ENCODE measurements around the gene TGFBRAP1. TPM values are rescaled to one million over a fixed set of nuclear protein-coding genes. Genes with fewer than 3 reads are reported as not detected.
A peak's percentile ranks its signal among the peaks of the same experiment; 100 is the strongest.

TGFBRAP1 gene
- total RNA-seq, 4 donors from 2014 or later = 28.3 to 31.5 (median 29.7) TPM

DNA sequence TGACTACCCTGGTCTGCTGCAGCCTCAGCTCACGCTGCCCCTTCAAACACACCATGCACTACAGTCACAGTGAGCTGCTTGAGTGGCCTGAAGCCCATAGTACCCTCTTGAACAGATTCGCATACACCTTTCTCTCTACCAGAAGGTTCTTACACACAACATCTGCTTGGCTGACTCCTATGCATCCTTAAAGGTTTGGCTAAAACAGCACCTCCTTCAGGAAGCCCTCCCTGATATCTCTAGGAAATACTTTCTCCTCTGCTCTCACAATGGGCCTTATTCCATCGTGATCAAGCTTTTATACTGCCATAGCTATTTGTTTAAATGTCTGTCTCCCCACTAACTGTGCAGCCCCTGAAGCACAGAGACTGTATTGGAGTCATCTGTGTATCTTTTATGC, 31.5 kb downstream of the TGFBRAP1 start:
- H3K4me3 ChIP-seq = no peak overlapping the region

DNA sequence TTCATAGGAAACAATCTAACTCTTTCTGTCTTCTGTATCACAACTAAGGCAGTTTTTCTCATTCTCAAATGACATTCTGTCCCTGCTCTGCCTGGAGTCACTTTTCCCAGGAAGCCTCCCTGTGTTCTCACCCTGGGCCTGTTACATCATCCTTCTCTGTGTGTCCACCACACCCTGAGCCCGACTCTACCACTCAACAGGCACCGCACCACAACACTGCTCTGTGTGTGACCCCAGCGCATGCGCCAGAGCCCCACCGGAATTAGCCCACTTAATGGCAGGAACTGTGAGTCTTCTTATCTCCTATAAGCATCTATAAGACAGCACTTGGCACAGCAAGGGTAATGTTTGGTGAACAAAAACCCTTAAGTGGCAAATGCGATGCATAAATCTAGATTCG, 32.3 kb downstream of the TGFBRAP1 start:
- Histone ChIP-seq H3K27me3 (no peaks in the 10 kb centered on the region), H3K27ac (no peak overlapping the region), H3K4me3 (no peak overlapping the region), H3K36me3 (peaks cover 0 to 63% of the 10 kb centered on the region in 2 donors), H3K9me3 (no peaks in the 10 kb centered on the region), H3K4me1 (no peaks in the 10 kb centered on the region)
- 69 to 95% methylated on average over 4 to 6 of the region's 7 CpGs for WGBS, 2 donors (ENCODE audit: low coverage in 1 of 2)
- TF ChIP-seq, protein P1, sequence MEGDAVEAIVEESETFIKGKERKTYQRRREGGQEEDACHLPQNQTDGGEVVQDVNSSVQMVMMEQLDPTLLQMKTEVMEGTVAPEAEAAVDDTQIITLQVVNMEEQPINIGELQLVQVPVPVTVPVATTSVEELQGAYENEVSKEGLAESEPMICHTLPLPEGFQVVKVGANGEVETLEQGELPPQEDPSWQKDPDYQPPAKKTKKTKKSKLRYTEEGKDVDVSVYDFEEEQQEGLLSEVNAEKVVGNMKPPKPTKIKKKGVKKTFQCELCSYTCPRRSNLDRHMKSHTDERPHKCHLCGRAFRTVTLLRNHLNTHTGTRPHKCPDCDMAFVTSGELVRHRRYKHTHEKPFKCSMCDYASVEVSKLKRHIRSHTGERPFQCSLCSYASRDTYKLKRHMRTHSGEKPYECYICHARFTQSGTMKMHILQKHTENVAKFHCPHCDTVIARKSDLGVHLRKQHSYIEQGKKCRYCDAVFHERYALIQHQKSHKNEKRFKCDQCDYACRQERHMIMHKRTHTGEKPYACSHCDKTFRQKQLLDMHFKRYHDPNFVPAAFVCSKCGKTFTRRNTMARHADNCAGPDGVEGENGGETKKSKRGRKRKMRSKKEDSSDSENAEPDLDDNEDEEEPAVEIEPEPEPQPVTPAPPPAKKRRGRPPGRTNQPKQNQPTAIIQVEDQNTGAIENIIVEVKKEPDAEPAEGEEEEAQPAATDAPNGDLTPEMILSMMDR (IDR thresholded peaks at IDR 0.05) = no peak
- TF ChIP-seq EP300 (IDR thresholded peaks at IDR 0.05) = no peak
- no peak for TF ChIP-seq POLR2AphosphoS5 (IDR thresholded peaks at IDR 0.05)
- TF ChIP-seq POLR2A (IDR thresholded peaks at IDR 0.05) = no peak
- no peak for ATAC-seq

More for the DNA sequence above, 31.5 kb downstream of the TGFBRAP1 start:
- Histone ChIP-seq H3K36me3 (peaks cover 0 to 58% of the 10 kb centered on the region in 2 donors), H3K27me3 (no peaks in the 10 kb centered on the region), H3K9me3 (no peaks in the 10 kb centered on the region), H3K4me1 (no peaks in the 10 kb centered on the region), H3K27ac (no peak overlapping the region)
- TF ChIP-seq, protein P1 (IDR thresholded peaks at IDR 0.05) = no peak
- no peak for TF ChIP-seq POLR2A (IDR thresholded peaks at IDR 0.05)
- no peak for TF ChIP-seq EP300 (IDR thresholded peaks at IDR 0.05)
- TF ChIP-seq POLR2AphosphoS5 (IDR thresholded peaks at IDR 0.05) = no peak
- no peak for ATAC-seq
- 88 to 100% methylated on average over 3 of the region's 3 CpGs for WGBS, 2 donors (ENCODE audit: low coverage in 1 of 2)

DNA sequence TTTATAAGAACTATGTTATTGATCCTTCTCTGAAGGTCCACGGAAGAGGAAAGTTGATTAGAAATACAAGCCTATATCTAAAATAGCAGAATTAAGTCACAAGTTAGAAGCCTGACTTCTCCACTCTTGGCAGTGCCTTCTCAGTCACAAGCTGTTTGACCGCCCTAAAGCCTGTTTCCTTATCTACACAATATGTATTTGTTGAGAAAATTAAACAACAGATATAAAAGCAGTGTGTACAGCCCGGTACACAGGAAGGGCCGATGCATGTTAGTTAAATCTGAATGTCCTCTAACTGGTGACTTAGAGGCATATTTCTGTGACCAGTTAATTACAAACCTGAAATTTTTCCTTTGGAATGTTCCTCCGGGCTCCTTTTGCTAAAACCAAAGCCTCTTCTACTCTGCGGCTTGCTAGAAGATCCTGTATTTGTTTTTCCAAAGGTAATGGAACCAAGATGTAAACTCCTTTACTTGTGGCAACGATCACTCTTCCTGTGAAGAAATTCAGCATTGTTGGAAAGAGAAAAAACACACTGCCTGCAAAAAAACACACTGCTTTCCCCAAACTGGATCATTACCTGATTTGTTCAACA, 33.4 kb downstream of the TGFBRAP1 start:
- Histone ChIP-seq H3K4me3 (no peak overlapping the region), H3K4me1 (no peaks in the 10 kb centered on the region), H3K27ac (no peak overlapping the region), H3K36me3 (peaks cover 0 to 74% of the 10 kb centered on the region in 2 donors), H3K27me3 (no peaks in the 10 kb centered on the region), H3K9me3 (no peaks in the 10 kb centered on the region)
- no peak for ATAC-seq
- 82 to 90% methylated on average over 6 to 7 of the region's 7 CpGs for WGBS, 2 donors (ENCODE audit: low coverage in 1 of 2)
- TF ChIP-seq EP300 (IDR thresholded peaks at IDR 0.05) (no peak), POLR2AphosphoS5 (IDR thresholded peaks at IDR 0.05) (no peak), POLR2A (IDR thresholded peaks at IDR 0.05) (no peak)

DNA sequence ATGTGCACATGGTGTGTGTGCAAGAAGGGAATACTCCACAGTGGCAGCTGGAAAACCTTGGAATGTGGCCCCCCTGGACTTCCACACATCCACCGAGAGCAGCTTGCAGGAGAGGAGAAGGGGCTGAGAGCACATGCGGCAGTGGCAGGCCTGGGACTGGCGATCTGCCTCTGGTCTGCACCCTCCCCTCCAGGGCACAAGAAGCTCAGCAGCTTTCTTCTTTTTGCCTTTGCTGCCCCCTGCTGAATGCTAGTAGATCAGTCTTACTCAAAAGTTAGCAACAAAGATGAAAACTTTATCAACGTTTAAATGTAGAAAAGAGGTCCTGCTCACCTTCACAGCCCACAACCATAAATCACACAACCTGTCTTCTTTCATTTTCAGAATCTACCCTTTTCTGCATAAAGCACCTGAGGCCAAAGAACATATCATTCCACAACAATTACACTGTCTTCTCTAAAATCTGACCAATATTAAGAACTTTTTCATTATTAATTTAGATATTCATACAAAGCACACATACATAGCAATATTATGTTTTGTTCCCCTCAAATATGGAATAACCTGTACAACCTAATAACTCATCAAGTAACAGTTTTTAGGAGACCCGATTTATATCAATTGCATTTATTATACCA, 34.6 kb downstream of the TGFBRAP1 start:
- no peak for ATAC-seq
- Histone ChIP-seq H3K27ac (no peak overlapping the region), H3K36me3 (peaks cover 0 to 86% of the 10 kb centered on the region in 2 donors), H3K4me3 (no peak overlapping the region), H3K9me3 (no peaks in the 10 kb centered on the region), H3K27me3 (no peaks in the 10 kb centered on the region), H3K4me1 (no peaks in the 10 kb centered on the region)
- 35 to 36% methylated on average over 5 of the region's 5 CpGs for WGBS, 2 donors (ENCODE audit: low coverage in 1 of 2)
- no peak for TF ChIP-seq POLR2A (IDR thresholded peaks at IDR 0.05)
- TF ChIP-seq, protein P1 (IDR thresholded peaks at IDR 0.05) = peak in 2 of 4 experiments; percentile 23 to 35

DNA sequence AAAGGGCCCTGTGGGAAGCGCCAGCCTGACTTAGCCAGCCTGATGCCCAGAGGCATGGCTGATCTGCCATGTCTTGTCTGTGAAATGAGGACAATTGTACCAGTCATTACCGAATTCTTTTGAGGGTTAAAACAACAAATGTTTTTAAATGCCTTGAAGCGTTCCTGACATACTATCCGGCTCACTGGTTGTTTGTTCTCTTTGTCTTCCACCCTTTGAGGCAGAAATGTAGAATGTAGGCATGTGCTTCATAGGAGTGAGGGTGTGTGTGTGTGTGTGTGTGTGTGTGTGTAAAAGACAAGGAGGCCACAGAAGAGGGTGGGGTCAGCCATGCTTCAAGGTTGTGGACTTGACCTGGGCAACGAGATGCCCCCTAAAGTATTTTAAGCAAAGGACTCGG, 35.5 kb downstream of the TGFBRAP1 start:
- no peak overlapping the region for H3K4me3 ChIP-seq
- 76 to 82% methylated on average over 4 to 5 of the region's 6 CpGs for WGBS, 2 donors (ENCODE audit: low coverage in 1 of 2)
- H3K27ac ChIP-seq = no peak overlapping the region
- H3K4me1 ChIP-seq = no peaks in the 10 kb centered on the region
- H3K36me3 ChIP-seq = peaks cover 0 to 95% of the 10 kb centered on the region in 2 donors
- no peaks in the 10 kb centered on the region for H3K9me3 ChIP-seq
- TF ChIP-seq EP300 (IDR thresholded peaks at IDR 0.05) = no peak
- TF ChIP-seq, protein P1 (IDR thresholded peaks at IDR 0.05) = no peak
- TF ChIP-seq POLR2AphosphoS5 (IDR thresholded peaks at IDR 0.05) = no peak
- TF ChIP-seq POLR2A (IDR thresholded peaks at IDR 0.05) = no peak
- no peak for ATAC-seq
- no peaks in the 10 kb centered on the region for H3K27me3 ChIP-seq

All from gastroesophageal sphincter (tissue), 4 donors.